Stimulated activated CD8-positive, alpha-beta memory T cell treated with anti-CD3 and anti-CD28 coated beads, Interleukin-4, amount 100 ng/mL, for 24 hours (primary cell): Measurements from ENCODE around the gene ZGPAT.
"Not testable (repeated sequence)": the region's sequence is repeated elsewhere in the genome, so short reads cannot be mapped to it uniquely, and the experiment has no call there.

Experiments
- DNase-seq: peaks from one replicate; pipeline ENCODE4 v3.0.0-alpha.2; 2020; ENCODE audit warnings: low read depth

ZGPAT gene

DNA sequence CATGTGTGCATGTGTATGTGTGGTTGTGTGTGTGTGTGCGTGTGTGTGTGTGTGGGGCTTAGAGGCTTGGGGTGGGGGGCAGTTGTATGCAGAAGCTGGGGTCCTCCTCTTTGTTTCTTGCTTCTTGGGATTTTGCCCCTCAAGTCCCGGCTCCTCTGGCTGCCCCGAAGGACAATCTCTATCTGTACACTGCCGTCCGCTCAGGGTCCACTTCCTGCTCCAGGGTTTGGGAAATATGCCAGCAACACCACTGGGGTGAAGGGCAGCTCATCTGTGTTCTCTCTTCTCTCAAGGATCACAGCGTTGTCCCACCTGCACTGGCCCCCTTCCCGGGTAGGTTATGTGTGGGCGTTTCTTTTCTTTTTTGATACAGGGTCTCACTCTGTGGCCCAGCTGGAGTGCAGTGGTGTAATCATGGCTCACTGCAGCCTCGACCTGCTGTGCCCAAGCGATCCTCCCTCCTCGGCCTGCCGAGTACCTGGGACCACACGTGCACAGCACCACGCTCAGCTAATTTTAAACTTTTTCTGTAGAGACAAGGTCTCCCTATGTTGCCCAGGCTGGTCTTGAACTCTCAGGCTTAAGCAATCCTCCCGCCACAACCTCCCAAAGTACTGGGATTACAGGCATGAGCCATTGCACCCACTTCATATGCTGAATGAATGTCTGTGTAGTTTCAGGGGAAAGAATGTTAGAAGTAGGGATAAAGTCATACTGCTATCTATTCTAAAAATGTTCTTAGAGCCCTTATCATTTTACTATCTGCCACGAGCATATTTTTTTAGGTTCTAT is 57.4 kb downstream of the ZGPAT start:
- no peak for DNase-seq

DNA sequence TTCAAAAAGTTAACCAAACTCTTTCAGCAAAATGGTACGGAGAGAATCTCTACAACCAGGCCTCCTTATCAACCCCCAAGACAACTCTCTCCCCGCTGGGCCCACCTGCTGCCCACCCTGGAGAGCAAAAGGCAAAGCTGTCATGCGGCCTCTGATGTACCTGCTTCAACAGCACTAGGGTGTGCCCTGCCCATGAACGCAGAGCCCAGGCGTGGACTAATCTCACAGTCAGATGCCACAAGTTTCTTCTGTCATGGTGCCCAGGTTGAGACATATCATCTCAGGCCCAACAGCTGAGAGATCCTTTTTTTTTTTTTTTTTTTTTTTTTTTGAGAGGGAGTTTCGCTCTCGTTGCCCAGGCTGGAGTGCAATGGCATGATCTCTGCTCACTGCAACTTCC is 58.1 kb downstream of the ZGPAT start:
- DNase-seq: no peak

DNA sequence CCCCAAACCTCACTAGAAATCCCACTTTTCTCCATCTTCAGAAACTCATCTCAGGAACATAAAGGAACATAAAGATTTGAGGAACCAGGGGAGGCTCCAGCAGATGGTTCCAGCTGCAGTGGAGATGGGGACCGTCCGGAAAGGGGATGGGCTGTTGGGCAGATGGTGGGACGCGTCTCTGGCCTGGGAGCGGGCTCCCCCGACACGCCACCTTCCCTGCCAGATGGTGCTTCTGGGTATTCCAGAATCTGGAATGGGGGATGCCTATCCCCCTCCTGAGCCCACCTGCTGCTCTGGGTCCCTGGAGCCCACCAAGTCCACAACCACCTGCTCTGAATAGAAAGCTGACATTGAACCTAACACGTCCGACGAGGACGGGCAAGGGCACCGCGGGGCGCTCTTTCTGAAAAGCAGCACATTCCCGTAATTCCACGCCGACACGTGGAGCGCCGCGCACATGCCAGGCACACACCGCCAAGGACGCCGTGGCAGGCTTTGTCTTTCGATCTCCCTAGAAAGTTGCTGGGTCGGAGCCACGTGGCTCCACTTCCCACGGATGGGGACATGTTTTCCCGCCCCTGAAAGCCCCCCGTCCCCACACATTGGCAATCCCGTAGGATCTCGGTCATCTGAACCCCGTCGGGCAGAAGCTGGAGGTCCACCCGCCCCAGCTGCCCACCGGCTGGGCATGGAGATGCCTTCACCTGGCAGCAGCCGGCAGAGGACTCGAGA is 59.0 kb downstream of the ZGPAT start:
- no peak for DNase-seq

DNA sequence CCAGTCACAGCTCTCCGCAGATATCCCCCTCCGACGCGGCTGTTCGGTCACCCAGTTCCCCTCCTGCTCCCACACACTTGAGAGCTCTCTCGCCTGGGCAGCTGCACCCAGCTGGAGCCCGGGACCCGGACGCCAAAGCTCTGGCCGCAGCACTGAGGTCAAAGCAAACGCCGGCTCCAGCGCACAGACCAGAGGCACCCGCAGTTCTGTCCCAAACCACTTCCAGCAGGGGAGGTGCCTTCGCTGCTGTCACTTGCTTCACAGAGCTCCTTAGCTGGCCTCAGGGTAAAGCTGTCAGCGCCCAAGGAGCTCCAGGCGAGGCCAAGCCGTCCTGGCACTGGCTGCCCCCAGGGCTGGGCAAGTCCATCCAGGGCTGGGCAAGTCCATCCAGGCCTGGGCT is 59.6 kb downstream of the ZGPAT start:
- no peak for DNase-seq

DNA sequence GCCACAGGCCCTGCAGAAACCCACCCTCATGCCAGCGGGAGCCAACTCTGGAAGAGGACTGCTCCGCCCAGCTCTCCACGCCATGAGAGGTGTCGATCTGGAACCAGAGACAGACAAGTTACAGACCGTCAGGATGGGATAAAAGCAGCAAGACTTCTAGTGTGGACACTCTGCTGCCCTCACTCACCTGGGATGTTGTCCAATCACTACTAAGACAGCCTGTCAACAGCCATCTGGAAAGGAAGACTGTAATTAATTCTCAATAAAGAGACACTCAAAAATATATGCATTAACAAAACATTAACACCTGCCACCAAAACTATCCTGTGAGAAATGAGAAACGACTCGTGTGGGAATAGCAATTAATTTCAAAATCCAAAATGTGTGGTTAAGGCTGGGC is 60.0 kb downstream of the ZGPAT start:
- DNase-seq: no peak

DNA sequence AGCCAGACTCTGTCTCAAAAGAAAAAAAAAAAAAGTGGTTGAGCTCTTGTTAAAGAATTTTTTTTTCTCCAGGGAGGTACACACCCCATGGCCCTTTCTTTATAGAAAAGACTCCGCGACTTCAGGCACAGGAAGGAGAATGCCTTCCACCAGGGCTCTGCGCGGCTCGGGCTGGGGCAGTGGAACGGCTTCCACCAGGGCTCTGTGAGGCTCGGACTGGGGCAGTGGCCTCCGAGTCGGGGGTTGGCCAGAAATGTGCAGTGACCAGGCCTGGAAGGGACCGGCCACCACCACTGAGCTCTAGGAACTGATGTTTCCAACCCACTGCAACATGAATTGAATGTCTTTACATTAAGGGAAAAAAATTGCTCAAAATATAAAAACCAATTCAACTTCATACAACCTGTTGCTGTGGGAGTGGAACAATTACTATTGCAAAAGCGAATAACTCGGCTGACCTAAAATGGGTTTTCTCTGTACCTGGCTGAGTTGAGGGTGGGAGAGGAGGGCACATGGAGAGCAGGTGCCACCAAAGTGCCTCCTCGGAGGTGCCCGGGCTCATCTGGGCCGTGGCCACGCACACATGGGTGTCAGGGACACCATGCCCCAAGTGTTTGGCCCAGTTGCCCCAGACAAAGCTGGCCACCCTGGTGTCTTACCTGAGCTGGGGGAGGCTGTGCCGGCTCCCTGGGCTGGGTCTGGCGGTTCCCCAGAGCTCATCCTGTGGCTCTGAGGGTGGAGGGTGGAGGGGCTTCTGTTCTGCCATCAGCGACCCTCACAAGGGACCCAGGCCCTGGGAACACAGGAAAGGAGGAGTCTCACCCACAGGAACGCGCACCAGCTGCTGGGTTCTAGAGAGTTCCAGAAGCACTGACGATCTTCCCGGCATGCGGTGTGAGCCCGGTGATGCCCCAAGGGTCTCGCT is 61.0 kb downstream of the ZGPAT start:
- no peak for DNase-seq

DNA sequence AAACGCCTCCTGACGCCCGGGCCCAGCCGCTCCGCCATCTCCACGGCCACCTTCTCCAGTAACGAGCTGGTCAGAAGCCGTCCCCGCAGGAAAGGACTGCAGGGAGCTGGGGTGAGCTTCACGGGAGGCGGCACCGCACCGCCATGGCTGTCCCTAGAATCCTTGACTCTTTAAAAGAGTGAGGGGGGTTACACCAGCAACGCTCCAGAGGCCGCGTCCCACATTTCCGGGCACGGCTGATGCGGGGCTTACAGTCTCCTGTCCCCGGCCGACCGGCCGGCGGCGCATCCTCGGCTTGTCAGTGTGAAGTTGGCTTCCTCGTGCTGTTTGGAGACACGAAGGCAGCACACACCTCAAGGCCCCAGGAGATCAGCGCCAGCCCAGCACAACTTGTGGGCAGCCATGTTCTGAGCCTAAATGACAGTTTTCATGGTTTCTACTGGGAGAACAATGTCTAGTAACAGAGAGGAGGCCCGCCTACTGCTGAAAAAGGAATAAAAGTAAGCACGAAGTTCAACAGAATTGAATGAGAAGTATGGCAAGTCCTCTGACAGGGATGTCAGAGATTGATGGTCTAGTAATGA is 62.1 kb downstream of the ZGPAT start:
- DNase-seq: no peak

DNA sequence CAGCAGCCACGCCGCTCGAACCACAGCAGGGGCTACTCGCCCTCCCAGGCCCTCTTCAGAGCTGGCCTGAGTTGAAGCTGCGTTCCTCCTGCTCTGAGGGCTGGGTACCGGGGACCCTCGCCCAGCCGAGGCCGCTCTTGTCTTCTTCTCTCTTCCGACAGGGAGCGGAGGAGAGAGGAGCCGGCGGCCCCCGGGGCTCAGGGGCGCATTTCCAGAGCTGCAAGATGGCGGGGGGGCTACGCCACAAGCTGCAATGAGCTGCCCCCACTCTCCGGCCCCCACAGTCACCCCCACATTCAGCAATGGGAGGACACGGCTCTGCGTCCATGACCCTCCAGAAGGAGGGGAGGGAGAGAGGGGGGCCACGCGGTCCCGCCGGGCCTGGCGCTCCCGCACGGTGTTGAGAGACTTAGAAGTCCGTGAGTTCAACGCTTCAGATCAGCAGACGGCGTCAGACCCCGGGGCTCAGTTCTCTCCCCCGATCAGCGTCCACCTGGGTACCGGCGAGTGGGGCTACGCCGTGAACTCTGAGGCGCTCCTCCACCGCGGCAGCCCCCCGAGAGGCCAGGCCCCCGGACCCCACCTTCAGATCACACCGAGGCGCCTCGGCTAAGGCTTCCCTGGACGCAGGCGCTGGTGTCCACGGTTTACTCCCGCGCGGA is 63.3 kb downstream of the ZGPAT start:
- DNase-seq: no peak

DNA sequence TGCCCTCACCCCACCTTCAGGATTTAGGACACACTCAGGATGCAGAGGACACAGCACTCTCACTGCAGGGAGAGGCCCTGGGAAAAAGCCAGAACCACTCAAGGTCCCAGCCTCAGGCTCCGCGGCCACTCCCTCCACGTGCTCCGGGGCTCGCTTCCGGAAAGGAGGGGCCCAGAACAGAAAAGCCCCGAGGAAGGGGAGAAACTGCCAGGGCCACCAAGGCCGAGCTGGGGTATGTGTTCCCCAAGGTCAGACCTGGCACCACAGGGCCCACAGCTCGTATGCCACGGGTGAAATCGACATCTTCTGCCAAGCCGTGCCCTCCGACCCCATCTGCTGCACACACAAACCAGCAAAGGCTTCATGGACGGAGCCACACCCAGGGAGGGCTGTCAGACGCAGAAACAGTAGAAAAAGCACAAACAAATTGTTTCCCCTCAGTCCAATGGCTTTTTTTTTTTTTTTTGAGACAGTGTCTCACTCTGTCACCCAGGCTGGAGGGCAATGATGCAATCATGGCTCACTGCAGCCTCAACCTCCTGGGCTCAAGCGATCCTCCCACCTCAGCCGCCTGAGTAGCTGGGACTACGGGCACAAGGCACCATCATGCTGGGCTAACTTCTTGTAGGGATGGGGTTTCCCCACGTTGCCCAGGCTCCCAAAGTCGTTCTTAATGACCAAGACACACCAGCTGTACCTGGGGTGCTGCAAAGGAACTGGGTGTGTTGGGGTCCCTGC is 65.1 kb downstream of the ZGPAT start:
- no peak for DNase-seq

DNA sequence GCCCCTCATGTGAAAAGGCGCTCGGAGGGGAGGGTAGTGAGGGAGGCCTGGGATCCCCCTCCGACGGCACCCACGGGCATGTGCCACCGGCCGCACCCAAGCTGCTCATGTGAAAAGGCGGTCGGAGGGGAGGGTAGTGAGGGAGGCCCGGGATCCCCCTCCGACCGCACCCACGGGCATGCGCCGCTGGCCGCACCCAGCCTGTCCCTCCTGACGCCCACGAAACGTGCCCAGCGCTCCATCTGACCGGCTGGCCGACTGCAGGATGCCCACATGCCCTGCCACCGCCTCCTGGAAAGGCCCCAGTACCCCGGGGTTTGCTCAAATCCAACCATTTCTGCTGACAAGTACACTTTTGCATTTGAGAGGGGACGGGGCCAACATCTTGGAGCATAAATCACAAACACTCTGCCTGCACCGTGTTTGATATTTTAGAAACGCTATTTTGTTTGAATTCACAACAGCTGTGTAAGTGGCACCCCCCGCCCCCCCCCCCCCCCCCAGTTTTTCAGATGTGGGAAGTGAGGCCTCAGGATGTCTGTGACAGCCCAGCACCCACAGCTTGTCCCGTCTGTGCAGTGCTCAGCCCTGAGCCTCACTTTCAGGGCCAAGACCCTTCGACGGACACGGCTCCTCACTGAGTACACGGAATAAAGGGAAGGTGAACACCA is 65.9 kb downstream of the ZGPAT start:
- no peak for DNase-seq

DNA sequence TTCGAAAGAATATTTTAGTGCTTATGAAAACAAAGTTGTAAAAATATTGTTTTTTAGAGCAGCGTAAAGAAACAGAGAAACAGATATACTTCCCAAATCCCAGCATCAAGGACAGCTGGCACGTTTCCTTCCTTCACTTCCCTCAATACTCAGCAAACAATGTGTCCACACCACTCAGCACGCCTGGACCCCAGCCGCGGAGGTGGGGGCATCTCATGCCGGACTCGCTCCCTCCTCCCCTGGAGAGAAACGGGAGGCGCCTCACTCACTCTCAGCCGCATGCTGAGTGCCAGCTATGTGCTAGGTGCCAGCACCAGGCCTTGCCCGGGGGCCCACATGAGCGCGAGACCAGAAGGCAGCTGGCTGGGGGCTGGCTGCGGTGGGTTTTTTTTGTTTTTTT is 66.5 kb downstream of the ZGPAT start:
- no peak for DNase-seq

DNA sequence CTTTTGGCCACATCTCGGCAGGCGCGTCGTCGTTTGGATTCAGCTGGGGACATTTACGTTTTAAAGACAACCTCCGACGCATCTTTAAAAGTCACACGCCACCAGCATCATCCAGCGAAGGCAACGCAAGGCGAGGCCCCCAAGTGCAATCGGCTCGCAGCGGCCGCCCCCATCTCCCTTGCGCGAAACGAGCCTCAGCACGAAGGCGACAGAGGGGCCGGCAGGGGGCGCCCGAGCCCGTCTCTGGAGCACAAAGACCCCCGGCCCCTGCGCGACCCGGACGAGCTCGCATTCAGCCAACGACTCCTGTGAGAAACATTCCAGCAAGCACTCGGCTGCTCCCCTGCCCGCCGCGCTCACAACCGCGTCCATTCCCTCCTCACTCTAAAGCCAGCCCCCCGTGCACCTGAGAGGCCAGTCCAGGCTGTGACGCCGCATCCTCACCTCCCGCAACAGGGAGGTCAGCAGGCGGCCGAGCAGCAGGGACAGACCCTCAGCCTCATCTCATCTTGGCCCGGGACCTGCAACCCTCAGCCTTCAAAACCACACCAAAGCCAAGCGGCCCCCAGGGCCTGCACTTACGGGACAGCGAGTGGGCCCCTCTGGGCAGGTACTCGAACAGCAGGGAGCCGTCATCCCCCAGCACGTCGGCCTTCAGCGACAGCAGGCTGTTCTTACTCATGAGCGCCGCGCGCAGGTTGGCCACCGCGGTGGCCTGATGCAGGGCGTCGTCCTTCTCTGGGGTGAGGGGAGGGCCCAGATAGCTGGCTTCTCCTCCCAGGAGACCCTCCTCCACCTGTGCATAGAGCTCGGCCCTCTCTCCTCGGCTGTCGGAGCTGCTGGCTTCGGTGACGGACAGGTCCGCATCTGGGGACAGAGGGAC is 67.5 kb downstream of the ZGPAT start:
- DNase-seq: no peak

DNA sequence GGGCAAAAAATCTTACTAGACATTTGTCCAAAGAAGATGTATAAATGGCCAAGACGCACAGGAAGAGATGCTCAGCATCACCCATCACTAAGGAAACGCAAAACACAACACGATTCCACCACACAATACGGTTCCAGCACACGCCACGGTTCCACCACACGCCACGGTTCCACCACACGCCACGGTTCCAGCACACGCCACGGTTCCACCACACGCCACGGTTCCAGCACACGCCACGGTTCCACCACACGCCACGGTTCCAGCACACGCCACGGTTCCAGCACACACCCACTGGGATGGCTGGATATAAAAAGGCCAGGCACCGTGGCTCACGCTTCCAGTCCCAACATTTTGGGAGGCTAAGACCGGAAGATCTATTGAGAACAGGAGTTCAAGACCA is 69.0 kb downstream of the ZGPAT start:
- DNase-seq: not testable (repeated sequence)

DNA sequence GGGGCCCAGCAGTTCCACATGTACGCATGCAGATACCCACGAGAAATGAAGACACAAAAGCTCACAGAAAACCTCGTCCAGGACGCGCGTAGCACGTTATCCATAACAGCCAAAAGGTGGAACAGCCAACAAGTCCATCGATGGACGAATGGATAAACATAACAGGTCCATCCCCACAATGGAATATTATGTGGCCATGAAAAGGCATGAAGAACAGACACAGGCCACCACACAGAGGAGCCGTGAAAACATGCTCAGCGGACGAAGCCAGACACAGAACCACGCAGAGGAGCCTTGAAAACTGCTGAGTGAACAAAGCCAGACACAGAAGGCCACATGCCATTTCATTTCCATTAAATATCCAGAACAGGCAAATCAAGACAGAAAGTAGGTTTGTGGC is 69.8 kb downstream of the ZGPAT start:
- DNase-seq: no peak

DNA sequence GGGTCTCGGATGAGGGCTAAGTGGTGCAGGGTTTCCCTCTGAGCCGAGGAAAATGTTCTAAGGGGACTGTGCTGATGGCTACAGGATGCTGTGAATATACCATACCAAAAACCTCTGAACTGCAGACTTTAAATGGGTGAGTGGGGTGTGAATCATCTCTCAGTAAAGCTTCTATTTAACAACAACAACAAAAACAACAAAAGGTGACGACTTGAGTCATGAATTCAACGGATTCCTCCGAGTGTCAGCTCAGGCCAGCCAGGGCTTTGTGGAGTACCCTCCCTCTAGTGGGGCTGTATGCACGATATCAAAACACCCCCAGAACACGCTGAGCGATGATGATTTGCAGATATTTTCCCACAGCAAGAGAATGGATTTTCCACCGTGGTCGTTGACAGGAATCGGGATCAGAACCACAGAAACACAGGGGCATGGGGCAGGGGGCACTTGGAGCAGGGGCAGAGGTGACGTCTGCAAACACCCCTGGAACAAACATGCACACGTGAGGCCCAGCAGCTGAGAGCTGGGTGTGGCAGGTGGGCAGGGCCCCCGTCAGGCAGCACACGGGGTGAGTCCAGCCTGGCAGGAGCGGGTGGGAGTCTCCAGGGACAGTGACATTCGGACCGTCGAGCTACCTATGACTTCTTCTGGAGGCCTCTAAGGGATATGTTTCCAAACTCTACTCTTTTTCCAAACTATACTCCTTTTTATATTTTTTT is 70.4 kb downstream of the ZGPAT start:
- no peak for DNase-seq

DNA sequence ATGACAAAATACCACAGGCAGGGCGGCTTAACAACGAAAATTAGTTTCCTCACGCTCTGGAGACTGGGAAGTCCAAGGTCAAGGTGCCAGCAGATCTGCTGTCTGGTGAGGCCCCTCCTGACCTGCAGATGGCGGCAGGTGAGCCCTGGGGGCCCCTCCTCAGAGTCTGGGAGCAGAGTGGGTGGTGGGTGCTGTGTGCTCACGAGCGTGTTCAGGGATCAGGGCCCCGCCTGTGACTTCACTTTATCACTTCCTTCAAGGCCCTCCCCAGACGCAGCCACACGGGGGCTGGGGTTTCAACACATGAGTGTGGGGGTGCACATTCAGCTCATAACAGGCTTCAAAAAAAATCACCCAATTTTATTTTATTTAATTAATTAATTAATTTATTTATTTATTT is 71.0 kb downstream of the ZGPAT start:
- DNase-seq: no peak

DNA sequence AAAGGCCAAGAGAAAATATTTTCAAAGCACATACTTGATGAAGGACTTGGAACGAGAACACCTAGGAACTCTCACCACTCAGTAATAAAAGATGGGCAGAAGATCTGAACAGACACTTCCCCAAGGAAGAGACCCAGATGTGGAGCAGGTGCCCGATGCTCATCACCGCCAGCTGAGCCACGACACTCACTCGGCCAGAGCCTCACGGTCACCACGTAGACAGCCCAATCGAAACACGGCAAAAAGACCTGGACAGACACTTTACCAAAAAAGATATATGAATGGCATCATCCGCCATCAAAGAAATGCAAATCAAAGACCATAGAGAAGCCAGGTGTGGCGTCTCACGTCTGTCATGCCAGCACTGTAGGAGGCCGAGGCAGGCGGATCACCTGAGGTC is 73.3 kb downstream of the ZGPAT start:
- no peak for DNase-seq

DNA sequence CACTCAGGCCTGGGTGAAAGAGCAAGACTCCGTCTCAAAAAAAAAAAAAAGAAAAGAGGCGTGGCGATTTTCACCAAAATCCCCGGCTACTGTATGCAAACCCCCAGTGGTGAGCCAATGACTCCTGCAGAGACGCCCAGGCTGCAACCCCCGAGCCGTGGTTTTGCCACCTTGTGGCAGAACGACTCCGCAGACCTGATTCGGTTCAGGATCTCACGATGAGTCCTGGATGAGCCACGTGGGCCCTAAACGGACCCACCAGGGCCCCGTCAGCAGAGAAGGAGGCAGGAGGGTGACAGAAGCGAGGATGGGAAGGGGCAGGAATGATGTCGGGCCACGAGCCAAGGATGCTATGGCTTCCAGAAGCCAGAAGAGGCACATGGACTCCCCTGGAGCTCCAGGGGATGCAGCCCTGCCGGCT is 74.2 kb downstream of the ZGPAT start:
- peak; percentile 40 for DNase-seq

DNA sequence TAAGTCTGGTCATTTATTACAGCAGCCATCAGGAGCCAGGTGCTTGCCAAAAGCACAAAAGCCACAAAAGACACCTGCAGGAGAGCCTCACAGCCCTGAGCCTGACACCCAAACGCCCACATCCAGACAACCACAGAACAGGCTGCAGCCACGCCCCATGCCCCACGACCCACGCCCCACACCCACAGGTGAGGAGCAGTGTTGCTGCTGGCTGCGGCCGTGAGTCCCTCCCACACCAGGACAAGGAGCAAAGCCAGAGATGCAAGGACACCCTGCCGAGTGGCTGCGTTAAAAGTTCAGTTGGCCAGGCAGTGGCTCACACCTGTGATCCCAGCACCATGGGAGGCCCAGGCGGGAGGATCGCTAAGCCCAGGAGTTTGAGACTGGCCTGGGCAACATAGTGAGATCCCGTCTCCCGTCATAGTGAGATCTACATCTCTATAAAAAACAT is 74.7 kb downstream of the ZGPAT start:
- DNase-seq: no peak
